Endothelial cell (in vitro differentiated cells): ENCODE data around the gene MPP7. TPM values are rescaled to one million over a fixed set of nuclear protein-coding genes. Genes with fewer than 3 reads are reported as not detected.

Source experiments
- DNase-seq: peaks from one replicate; pipeline ENCODE4 v3.0.0; 2021; ENCODE audit warnings: low spot score
- H3K27ac Mint-ChIP-seq: one replicate; pipeline ENCODE4 v1.8.0; 2021; ENCODE audit warnings: mixed read lengths, inconsistent platforms; ENCODE audit not compliant: unreplicated experiment
- H3K27me3 Mint-ChIP-seq: one replicate; pipeline ENCODE4 v1.8.0; 2021; ENCODE audit warnings: mild to moderate bottlenecking, moderate library complexity, mixed read lengths, inconsistent platforms; ENCODE audit not compliant: unreplicated experiment
- H3K36me3 Mint-ChIP-seq: one replicate; pipeline ENCODE4 v1.8.0; 2021; ENCODE audit warnings: mild to moderate bottlenecking, low read depth, mixed read lengths, inconsistent platforms; ENCODE audit not compliant: unreplicated experiment
- H3K4me1 Mint-ChIP-seq: one replicate; pipeline ENCODE4 v1.8.0; 2021; ENCODE audit warnings: mild to moderate bottlenecking, mixed read lengths, inconsistent platforms; ENCODE audit not compliant: unreplicated experiment
- H3K4me3 Mint-ChIP-seq: one replicate; pipeline ENCODE4 v1.8.0; 2021; ENCODE audit warnings: mild to moderate bottlenecking, mixed read lengths, inconsistent platforms; ENCODE audit not compliant: unreplicated experiment
- H3K9me3 Mint-ChIP-seq: one replicate; pipeline ENCODE4 v1.8.0; 2021; ENCODE audit warnings: mixed read lengths, inconsistent platforms; ENCODE audit not compliant: unreplicated experiment
- CTCF ChIP-seq: fragments of 200-600 bp; sonication (generic); IDR thresholded peaks from one replicate; pipeline ENCODE4 v1.5.0; 2021; ENCODE audit warnings: antibody characterized with exemption; ENCODE audit not compliant: unreplicated experiment
- total RNA-seq: library from RNA; stranded (reverse); fragmentation: NEBNext Ultra II Directional; extraction: Animal tissue kit (Norgen Biotek cat#: 25700); gene quantifications from one replicate; pipeline ENCODE4 v1.2.1, GENCODE V29; 2021; ENCODE audit not compliant: unreplicated experiment

Gene MPP7
- total RNA-seq, 1 donor from 2014 or later = 1.4 TPM

GRCh38 chr10:28317760-28318159 is 14.9 kb upstream of the MPP7 start:
- Mint-ChIP-seq H3K4me1 (no peaks in the 10 kb centered on the region), H3K4me3 (no peak overlapping the region), H3K27ac (no peak overlapping the region), H3K27me3 (no peaks in the 10 kb centered on the region), H3K36me3 (no peaks in the 10 kb centered on the region), H3K9me3 (no peaks in the 10 kb centered on the region)
- no peak for TF ChIP-seq CTCF
- DNase-seq = no peak

- no peaks in the 10 kb centered on the region for H3K4me1 Mint-ChIP-seq
- no peaks in the 10 kb centered on the region for H3K36me3 Mint-ChIP-seq
- TF ChIP-seq CTCF = no peak
- no peaks in the 10 kb centered on the region for H3K27me3 Mint-ChIP-seq
- no peak for DNase-seq
- H3K4me3 Mint-ChIP-seq = no peak overlapping the region
- no peaks in the 10 kb centered on the region for H3K9me3 Mint-ChIP-seq
- H3K27ac Mint-ChIP-seq = no peak overlapping the region
These were observed 13.8 kb upstream of the MPP7 start for GRCh38 chr10:28316696-28317095.

- H3K27ac Mint-ChIP-seq = no peak overlapping the region
- peaks cover 1% of the 10 kb centered on the region for H3K27me3 Mint-ChIP-seq
- H3K4me3 Mint-ChIP-seq = no peak overlapping the region
- H3K4me1 Mint-ChIP-seq = no peaks in the 10 kb centered on the region
- H3K9me3 Mint-ChIP-seq = no peaks in the 10 kb centered on the region
- TF ChIP-seq CTCF = no peak
- no peak for DNase-seq
- no peaks in the 10 kb centered on the region for H3K36me3 Mint-ChIP-seq
These were observed 12.3 kb upstream of the MPP7 start for GRCh38 chr10:28315140-28315539.

- no peak for TF ChIP-seq CTCF
- DNase-seq = no peak
- H3K4me3 Mint-ChIP-seq = no peak overlapping the region
- no peak overlapping the region for H3K27ac Mint-ChIP-seq
- H3K36me3 Mint-ChIP-seq = no peaks in the 10 kb centered on the region
- no peaks in the 10 kb centered on the region for H3K4me1 Mint-ChIP-seq
- no peaks in the 10 kb centered on the region for H3K9me3 Mint-ChIP-seq
- peaks cover 1% of the 10 kb centered on the region for H3K27me3 Mint-ChIP-seq
These were observed 11.3 kb upstream of the MPP7 start for GRCh38 chr10:28314211-28314610.

- no peaks in the 10 kb centered on the region for H3K36me3 Mint-ChIP-seq
- no peak overlapping the region for H3K4me3 Mint-ChIP-seq
- H3K27ac Mint-ChIP-seq = no peak overlapping the region
- TF ChIP-seq CTCF = no peak
- H3K27me3 Mint-ChIP-seq = peaks cover 1% of the 10 kb centered on the region
- DNase-seq = no peak
- H3K4me1 Mint-ChIP-seq = no peaks in the 10 kb centered on the region
- no peaks in the 10 kb centered on the region for H3K9me3 Mint-ChIP-seq
These were observed 9.7 kb upstream of the MPP7 start for GRCh38 chr10:28312572-28312971.
